GM23338 (cell line): ENCODE data around the gene B3GAT3.

Experiments
- CREB1 ChIP-seq: fragments of 250-450 bp; sonication (Bioruptor Pico); IDR thresholded peaks from 2 replicates; pipeline ENCODE4 v1.5.0; 2020; ENCODE audit warnings: low read depth, mild to moderate bottlenecking, moderate library complexity
- CTCF ChIP-seq, 2 experiments: fragments of 200-600 bp in 1 of 2; sonication (generic) in 1 of 2; conservative IDR thresholded peaks; 2 replicates each; pipeline versions ENCODE4 v1.5.1 to v1.6.1; 2016 to 2017; ENCODE audit warnings: antibody characterized with exemption in 2 of 2, low read depth in 2 of 2, mild to moderate bottlenecking in 2 of 2, moderate library complexity in 1 of 2
- ETS1 ChIP-seq: IDR thresholded peaks from 2 replicates; pipeline ENCODE4 v1.6.1; 2016; ENCODE audit warnings: antibody characterized with exemption
- EZH2 ChIP-seq: fragments of 200-600 bp; sonication (generic); IDR thresholded peaks from one replicate; pipeline ENCODE4 v1.8.0; 2017; ENCODE audit warnings: antibody characterized with exemption, mild to moderate bottlenecking, low read depth; ENCODE audit not compliant: unreplicated experiment
- EZH2phosphoT487 ChIP-seq: fragments of 200-600 bp; sonication (generic); IDR thresholded peaks from one replicate; pipeline ENCODE4 v1.8.1; 2018; ENCODE audit warnings: antibody characterized with exemption; ENCODE audit not compliant: unreplicated experiment
- POLR2AphosphoS5 ChIP-seq: IDR thresholded peaks from 2 replicates; pipeline ENCODE4 v1.6.1; 2016; ENCODE audit warnings: antibody characterized with exemption, low read depth
- REST ChIP-seq: IDR thresholded peaks from one replicate; pipeline ENCODE4 v1.6.1; 2018; ENCODE audit warnings: antibody characterized with exemption; ENCODE audit not compliant: unreplicated experiment
- ZNF114 ChIP-seq: fragments of 250-450 bp; sonication (Bioruptor Pico); IDR thresholded peaks from 2 replicates; pipeline ENCODE4 v1.5.0; 2020; ENCODE audit warnings: mild to moderate bottlenecking, moderate library complexity
- ZNF331 ChIP-seq: fragments of 250-450 bp; sonication (Bioruptor Pico); IDR thresholded peaks from 2 replicates; pipeline ENCODE4 v1.5.0; 2020; ENCODE audit warnings: low read depth, mild to moderate bottlenecking, moderate library complexity
- TF ChIP-seq, protein P1 (sequence below): fragments of 250-450 bp; sonication (Bioruptor Pico); IDR thresholded peaks from 2 replicates; pipeline ENCODE4 v1.5.0; 2020; ENCODE audit warnings: mild to moderate bottlenecking, moderate library complexity

DNA sequence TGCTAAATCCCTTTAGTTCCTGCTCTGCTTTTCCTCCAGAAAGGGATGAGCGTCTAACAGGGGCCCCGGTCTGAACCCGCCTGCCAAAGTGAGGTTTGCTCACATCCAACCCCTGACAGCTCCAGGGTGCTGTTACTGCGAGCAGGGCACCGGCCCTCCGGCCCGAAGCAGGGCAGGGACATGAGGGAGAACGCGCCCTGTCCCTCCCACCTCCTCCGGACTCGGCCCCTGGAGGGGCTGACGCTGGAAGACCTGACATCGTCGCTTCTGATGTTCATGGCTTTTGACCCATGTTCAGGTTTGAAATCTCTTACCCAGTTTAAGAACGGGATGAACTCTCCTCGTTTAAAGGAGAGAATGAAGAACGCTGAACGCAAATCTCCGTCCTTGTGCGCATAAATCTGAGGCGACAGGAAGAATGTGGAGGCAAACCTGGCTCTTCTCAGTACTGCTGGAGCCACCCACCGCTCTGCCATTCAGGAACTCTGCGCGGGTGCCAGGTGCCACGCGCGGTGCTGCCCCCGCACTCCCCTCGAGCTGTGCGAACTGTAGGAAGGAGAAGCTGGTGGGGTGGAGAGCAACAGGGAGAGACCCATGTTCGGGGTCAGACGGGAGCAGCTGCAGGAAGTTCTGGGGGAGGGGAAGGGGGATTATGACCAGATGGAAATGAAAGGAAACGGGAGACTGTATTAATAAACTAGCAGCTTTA, 47.3 kb downstream of the B3GAT3 start:
- TF ChIP-seq CTCF (conservative IDR thresholded peaks at IDR 0.05; ENCODE audit: low read depth in 2 of 2) (no peak), POLR2AphosphoS5 (peak; percentile 8; the same call in 1 of the 2 replicates), ZNF114 (no peak), ETS1 (no peak), REST (no peak), EZH2phosphoT487 (no peak), CREB1 (CRISPR knock-in tag) (no peak), EZH2 (no peak), ZNF331 (CRISPR knock-in tag) (no peak)
- TF ChIP-seq, protein P1, sequence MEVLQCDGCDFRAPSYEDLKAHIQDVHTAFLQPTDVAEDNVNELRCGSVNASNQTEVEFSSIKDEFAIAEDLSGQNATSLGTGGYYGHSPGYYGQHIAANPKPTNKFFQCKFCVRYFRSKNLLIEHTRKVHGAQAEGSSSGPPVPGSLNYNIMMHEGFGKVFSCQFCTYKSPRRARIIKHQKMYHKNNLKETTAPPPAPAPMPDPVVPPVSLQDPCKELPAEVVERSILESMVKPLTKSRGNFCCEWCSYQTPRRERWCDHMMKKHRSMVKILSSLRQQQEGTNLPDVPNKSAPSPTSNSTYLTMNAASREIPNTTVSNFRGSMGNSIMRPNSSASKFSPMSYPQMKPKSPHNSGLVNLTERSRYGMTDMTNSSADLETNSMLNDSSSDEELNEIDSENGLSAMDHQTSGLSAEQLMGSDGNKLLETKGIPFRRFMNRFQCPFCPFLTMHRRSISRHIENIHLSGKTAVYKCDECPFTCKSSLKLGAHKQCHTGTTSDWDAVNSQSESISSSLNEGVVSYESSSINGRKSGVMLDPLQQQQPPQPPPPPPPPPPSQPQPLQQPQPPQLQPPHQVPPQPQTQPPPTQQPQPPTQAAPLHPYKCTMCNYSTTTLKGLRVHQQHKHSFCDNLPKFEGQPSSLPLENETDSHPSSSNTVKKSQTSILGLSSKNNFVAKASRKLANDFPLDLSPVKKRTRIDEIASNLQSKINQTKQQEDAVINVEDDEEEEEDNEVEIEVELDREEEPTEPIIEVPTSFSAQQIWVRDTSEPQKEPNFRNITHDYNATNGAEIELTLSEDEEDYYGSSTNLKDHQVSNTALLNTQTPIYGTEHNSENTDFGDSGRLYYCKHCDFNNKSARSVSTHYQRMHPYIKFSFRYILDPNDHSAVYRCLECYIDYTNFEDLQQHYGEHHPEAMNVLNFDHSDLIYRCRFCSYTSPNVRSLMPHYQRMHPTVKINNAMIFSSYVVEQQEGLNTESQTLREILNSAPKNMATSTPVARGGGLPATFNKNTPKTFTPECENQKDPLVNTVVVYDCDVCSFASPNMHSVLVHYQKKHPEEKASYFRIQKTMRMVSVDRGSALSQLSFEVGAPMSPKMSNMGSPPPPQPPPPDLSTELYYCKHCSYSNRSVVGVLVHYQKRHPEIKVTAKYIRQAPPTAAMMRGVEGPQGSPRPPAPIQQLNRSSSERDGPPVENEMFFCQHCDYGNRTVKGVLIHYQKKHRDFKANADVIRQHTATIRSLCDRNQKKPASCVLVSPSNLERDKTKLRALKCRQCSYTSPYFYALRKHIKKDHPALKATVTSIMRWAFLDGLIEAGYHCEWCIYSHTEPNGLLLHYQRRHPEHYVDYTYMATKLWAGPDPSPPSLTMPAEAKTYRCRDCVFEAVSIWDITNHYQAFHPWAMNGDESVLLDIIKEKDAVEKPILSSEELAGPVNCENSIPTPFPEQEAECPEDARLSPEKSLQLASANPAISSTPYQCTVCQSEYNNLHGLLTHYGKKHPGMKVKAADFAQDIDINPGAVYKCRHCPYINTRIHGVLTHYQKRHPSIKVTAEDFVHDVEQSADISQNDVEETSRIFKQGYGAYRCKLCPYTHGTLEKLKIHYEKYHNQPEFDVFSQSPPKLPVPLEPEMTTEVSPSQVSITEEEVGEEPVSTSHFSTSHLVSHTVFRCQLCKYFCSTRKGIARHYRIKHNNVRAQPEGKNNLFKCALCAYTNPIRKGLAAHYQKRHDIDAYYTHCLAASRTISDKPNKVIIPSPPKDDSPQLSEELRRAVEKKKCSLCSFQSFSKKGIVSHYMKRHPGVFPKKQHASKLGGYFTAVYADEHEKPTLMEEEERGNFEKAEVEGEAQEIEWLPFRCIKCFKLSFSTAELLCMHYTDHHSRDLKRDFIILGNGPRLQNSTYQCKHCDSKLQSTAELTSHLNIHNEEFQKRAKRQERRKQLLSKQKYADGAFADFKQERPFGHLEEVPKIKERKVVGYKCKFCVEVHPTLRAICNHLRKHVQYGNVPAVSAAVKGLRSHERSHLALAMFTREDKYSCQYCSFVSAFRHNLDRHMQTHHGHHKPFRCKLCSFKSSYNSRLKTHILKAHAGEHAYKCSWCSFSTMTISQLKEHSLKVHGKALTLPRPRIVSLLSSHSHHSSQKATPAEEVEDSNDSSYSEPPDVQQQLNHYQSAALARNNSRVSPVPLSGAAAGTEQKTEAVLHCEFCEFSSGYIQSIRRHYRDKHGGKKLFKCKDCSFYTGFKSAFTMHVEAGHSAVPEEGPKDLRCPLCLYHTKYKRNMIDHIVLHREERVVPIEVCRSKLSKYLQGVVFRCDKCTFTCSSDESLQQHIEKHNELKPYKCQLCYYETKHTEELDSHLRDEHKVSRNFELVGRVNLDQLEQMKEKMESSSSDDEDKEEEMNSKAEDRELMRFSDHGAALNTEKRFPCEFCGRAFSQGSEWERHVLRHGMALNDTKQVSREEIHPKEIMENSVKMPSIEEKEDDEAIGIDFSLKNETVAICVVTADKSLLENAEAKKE: no peak
